ENCODE results near the gene KPNA3.

The KPNA3 gene

DNA sequence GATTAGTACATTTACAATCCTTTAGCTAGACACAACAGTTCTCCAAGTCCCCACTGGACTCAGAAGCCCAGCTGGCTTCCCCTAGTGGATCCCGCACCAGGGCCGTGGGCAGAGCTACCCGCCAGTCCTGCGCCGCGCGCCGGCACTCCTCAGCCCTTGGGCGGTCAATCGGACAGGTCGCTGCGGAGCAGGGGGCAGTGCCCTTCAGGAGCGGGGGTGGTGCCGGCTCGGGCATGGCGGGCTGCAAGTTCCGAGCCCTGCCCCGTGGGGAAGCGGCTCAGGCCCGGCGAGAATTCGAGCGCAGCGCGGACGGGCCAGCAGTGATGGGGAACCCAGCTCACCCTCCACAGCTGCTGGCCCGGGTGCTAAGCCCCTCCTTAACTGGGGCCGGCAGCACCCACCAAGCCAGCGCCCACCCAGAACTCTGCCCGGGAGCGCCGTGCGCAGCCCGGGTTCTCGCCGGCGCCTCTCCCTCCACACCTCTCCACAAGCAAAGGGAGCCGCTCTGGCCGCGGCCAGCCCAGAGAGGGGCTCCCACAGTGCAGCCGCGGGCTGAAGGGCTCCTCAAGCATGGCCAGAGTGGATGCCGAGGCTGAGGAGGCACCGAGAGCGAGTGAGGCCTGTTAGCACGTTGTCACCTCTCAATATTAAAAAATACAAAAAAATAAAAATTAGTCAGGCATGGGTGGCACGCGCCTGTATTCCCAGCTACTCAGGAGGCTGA is 114.1 kb downstream of the KPNA3 start:
- no peak for DNase-seq (ENCODE audit: low spot score)

DNA sequence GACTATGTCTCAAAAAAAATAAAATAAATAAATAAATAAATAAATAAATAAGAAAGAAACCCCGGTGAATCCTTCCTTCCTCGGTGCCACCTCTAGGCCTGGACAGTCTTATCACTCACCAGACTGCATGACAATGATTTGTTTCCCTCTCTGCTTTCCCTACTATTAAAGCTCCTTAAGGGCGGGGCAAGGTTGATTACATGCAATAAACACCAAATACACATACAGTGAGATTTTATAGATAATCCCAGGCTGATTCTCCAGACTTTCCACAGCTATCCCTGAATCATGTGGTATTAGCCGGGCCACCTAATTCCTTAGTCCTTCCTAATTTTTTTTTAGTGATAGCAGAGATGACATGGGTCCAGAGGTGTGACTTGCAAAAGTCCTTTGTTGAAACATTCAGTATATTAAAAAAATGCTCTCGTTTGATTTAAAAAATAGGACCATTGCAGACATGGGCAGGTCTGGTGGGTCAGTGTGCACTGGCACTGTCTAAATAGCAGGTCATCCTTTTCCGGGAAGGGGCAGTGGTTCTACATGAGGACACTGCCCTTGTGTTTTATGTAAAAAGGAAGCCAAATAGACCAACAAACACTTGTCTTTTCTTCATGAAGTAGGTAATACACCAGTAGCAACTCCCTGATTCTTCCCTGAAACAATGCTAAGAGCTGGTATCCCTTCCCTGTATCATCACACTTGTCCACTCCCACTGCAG is 115.7 kb downstream of the KPNA3 start:
- no peak for DNase-seq (ENCODE audit: low spot score)

GRCh38 chr13:49670828-49671227 is 121.7 kb downstream of the KPNA3 start:
- no peak for DNase-seq (ENCODE audit: low spot score)

DNA sequence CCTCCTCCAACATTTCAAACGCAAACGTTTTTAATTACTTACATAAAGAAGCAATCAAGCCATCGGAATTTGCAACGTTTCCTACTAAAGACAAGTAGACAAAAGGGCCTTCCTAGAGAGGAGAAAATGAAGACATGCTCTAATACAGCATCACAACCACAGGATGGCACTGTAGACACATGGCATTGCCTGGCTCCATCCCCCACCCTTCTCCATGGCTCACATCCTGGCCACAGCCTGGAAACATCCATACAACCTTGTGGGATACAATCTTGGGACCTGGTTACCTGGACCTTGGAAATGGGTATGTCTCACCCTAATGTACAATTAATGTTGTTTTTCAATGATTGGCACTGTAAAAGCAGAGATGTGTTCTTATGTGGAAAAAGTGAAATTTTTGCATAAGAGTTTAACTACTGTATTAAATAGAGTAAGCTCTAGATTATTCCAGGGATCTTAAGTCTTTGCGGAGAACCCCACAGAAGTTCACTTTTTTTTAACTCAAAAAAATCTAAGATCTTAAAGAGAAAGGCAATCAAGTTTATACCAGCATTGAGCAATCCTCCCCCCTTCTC is 122.7 kb downstream of the KPNA3 start:
- DNase-seq (ENCODE audit: low spot score): peak; percentile 30

GRCh38 chr13:49667773-49668172 is 124.7 kb downstream of the KPNA3 start:
- DNase-seq (ENCODE audit: low spot score): no peak

DNA sequence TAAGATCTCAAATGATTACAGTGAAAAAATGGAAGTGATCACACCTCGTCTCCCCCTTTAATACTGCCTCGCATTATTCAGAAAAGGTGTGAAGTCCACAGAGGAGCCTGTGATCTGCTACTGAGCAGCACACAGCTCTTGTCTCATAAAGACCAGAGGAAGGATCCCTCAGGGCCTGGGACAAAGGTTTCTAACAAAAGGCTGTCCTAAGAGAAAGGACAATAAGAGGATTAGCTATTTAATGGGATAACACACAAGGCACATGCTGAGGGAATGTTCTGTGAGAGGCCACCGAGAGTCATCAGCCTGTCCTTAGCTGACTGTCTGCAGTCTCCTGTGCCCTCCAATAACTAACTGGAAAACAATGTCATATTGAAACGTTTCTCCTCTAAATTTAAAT is 127.9 kb downstream of the KPNA3 start:
- DNase-seq (ENCODE audit: low spot score): no peak

DNA sequence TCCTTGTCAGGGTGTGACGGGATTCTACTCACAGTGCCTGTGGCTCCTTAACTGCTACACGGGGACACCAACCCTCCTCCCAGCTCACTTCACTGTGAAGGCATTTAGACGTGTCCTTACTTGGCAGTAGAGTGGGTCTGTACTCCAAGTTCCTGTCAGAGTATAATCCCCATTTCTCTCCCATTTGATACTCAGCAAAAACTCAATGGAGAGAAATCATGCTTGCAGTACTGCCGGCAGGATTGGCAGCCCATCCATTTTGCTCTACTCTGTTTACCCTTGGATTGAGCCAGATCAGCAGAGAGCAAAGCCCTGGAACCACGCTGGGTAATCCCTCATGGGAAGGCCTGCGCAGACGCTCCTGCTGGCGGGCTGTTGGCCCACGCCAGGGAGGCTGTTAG is 135.2 kb downstream of the KPNA3 start:
- DNase-seq (ENCODE audit: low spot score): no peak

- DNase-seq (ENCODE audit: low spot score): no peak
Observed at GRCh38 chr13:49655906-49656305, 136.6 kb downstream of the KPNA3 start.

GRCh38 chr13:49654011-49654410 is 138.5 kb downstream of the KPNA3 start:
- DNase-seq (ENCODE audit: low spot score): no peak

DNA sequence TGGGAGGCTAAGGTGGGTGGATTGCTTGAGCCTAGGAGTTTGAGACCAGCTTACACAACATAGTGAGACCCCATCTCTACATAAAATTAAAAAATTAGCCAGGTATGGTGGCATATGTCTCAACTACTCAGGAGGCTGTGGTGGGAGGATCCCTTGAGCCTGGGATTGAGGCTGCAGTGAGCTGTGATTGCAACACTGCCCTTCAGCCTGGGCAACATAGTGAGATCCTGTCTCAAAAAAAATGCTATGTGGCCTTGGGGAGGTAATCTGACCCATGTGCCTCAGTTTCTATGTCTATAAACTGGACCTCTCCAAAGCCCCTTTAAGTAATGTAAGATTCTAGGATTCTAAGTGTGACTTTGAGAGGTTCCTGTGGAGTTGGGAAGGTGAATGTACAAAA is 139.0 kb downstream of the KPNA3 start:
- no peak for DNase-seq (ENCODE audit: low spot score)

GRCh38 chr13:49652355-49653305 is 139.9 kb downstream of the KPNA3 start:
- peak; percentile 22 for DNase-seq (ENCODE audit: low spot score)

DNA sequence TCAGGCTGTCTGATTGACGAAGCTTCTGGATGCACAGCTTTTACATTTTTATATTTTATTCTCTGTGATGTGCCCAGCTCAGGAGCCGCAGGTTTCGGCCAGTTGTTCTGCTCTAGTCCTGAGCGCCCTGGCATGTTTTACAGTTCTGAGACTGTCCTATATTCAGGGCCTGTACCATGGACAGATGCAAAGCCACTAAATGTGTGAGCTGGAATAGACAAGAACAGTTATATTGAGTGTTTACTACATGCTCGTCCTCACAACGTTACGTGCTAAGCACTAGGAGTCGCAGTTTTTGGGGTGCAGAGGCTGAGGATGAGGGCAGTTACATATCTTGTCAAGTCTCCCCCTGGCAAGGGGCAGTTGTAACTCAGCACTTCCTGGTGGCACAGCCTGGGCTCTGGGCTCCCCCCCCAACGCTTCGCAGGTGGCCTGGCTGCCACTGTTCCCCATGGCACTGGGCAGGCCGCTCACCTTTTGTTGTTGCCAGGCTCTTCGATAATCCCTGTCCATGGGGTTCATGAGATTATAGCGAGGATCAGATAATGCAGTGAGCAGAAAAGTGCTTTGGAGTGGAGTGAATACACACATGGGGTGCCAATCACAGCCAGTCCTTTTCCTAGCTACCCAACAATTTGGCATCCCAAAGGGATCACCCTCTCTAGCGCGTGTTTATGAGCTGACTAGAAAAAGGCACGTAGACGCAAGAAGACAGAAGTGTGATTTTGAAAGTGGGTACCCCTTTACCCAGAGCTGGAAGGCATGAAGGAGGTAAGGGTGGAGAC is 140.7 kb downstream of the KPNA3 start:
- no peak for DNase-seq (ENCODE audit: low spot score)

- DNase-seq (ENCODE audit: low spot score): no peak
Observed at GRCh38 chr13:49649963-49650312, 142.5 kb downstream of the KPNA3 start.

Measured in activated CD4-positive, alpha-beta T cell treated with anti-CD3 and anti-CD28 coated beads, Interleukin-2, Interleukin-4, amounts not matched to agents 100 ng/mL and 50 ng/mL, durations not matched to agents 16 hours and 8 hours (primary cell).